Stimulated activated CD8-positive, alpha-beta memory T cell treated with anti-CD3 and anti-CD28 coated beads, Interleukin-15, amount 100 ng/mL, for 48 hours (primary cell): Measurements from ENCODE around the gene CTSW.

Experiments
- DNase-seq, 2 donors: peaks; one replicate each; pipeline ENCODE4 v3.0.0-alpha.2; 2020; ENCODE audit warnings: low read depth in 2 of 2

Gene CTSW

DNA sequence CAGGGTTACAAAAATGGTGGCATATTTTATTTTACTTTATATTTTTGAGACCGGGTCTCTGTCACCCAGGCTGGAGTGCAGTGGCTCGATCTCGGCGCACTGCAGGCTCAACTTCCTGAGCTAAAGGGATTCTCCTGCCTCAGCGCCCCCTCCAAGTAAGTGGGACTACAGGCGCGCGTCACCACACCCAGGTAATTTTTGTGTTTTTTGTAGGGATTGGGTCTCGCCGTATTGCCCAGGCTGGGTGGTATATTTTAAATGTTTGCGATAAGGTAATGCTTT lies 21.2 kb downstream of the CTSW start:
- DNase-seq: no peak

DNA sequence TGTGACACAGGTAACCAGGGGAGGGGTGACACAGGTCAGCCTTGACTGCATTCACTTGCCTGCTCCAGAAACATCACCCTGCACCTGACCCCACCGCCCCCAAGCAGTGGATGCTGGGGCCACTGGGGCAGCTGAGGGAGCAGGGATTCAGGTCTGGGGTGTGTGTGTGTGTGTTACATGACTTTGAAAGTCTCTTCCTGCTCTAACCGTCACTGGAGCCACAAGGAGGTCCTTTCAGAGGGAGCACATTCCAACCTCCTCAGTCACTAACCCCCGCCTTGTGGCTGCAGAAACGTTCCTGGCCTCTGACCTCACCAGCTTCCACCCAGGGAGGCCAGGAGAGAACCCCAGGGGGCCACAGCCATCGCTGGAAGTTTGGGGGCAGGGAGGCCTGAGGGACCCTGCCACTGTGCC lies 23.4 kb downstream of the CTSW start:
- no peak for DNase-seq

DNA sequence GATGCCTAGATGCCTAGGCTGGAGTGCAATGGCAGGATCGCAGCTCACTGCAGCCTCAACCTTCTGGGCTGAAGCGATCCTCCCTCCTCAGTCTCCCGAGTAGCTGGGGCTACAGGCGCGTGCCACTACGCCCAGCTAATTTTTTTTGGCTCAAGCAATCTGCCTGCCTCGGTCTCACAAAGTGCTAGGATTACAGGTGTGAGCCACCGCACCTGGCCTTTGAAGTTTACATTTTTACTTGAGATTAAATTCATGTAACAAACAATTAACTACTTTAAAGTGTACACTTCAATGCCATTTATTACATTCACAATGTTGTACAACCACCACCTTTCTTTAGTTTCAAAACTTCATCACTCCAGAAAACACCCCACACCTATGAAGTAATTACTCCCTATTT lies 24.1 kb downstream of the CTSW start:
- DNase-seq: no peak

DNA sequence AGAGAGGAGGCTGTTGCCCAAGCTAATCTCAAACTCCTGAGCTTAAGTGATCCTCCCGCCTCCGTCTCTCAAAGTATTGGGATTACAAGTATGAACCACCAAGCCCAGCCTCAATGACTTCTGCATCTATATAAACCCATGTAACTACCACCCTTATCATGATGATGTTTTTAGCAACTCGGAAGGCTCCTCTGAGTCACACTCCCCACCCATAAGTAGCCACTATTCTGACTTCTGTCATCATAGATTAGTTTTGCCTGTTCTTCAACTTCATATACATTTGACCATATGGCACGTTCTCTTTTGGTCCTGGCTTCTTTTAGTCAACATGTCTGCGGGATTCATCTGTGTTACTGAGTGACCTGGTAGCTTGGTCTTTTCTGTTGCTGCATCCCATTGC lies 27.0 kb downstream of the CTSW start:
- no peak for DNase-seq

DNA sequence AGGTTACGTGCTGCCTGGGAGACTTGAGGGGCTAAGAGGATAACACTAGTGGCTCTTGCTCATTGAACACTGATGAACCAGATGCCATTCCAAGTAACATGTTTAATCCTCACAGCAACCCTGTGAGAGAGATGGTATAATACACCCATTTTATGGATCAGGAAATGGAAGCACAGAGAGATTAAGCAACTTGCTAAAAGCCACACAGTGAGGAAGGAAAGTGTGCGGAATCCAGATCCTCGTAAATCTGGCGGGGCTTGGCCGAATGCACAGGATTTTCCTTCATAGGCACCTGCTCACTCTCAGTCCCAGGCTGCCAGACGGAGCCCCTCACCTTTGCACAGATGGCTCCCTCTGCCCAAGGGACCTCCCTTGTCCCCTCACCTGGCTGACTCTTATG lies 28.2 kb downstream of the CTSW start:
- no peak for DNase-seq

DNA sequence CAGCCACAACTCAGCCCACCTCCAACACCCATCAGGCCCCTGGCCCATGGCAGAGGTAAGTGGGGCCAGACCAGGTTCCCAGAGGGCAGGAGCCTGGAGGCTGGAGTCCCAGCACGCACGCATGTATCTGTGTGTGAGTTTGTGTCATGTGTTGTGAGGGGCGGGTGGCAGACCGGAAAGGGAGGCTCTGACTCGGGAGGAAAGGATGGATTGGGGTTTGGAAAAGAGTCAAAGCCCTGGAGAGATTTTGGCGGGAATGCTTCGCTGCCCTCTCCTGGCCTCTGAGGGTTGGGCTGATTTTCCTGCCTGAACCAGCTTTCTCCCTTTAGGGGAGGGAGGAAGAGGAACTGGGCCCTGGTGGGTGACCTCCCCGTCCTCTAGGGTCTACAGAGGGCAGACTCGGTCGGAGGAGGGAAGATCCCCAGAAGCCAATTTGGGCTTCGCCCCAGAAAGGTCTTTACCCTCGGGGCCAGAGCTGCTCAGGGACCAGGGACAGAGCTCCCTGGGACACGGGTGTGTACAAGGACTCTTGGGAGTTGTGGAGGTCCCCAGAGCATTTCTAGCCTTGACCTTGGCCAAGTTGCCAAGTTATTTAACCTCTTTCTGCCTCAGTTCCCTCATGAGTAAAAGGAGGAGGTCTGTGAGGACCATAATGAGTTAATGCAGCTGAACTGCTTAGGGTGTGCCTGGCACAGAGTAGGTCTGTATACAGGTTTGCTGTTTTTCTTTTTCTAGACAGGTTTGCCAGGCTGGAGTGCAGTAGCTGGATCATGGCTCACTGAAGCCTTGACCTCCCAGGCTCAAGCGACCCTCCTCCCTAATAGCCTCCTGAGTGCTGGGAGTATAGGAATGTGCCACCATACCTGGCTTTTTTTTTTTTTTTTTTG lies 32.3 kb downstream of the CTSW start:
- no peak for DNase-seq

DNA sequence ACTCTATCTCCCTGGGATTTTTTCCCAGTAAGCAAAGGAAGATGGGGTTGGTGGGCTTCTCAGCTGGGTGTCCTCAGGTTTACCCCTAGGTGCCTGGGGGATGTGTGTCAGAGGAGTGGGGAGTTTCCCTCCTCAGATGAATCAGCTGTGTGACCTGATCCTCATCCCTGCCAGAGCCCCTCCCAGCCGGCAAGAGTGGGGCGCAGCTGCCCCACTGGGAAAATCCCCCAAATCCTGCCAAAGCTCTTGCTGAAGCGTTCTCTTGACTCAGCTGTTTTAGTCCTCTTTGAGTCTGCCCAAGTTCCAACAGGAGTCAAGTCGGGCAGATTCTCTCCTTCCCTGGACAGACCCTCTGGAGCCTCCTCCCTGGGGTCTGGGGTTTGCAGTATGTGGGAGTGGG lies 33.2 kb downstream of the CTSW start:
- DNase-seq: no peak

DNA sequence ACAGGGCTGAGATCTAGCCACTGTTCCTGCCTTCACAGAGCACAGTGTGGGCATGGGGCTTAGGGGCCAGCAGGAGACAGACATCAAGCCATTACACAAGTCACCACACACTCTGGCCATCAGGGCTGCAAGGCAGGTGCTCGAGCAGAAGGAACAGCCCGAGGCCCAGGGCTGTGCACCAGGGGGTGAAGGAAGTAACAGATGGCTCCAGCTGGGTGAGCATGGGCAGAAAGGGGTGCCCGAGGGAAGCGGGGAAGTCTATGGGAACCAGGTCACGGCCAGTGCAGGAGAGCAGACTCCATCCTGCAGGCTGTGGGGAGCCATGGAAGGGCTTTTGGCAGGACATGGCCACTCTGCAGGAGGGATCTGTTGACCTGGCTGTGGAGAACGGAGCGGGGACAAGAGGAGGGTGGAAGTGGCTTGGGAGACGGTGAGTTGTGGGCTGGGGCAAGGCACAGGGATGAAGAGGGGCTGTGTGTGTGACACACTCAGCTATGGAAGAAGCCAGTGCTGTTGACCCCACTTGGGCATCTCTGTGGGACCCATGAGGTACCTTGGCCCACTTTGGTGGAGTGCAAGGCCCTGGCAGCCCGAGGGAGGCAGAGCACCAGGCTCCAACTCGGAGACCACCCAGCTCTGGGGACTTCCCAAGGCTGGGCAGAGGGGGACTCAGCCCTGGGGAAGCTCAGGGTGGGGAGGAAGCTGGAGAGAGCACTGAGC lies 35.6 kb downstream of the CTSW start:
- no peak for DNase-seq

DNA sequence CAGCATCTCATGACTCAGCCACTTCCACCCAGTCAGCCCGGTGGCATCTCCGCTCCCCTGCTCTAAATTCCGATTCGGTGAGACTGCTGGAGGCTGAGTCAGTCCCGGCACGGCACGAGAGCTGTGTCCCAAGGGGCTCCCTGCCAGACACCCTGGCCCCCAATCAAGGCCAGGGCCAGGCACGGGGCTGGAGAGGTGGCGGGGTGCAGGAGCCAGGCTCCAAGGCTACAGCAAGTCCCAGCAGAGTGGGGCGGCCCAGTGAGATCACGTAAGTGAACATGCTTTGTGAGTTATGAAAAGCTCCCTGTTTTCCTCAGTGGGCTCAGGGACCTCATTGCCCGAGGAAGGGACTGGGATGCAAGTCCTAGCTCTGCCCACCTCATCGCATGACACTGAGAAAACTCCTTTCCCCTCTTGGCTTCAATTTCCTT lies 36.2 kb downstream of the CTSW start:
- no peak for DNase-seq

DNA sequence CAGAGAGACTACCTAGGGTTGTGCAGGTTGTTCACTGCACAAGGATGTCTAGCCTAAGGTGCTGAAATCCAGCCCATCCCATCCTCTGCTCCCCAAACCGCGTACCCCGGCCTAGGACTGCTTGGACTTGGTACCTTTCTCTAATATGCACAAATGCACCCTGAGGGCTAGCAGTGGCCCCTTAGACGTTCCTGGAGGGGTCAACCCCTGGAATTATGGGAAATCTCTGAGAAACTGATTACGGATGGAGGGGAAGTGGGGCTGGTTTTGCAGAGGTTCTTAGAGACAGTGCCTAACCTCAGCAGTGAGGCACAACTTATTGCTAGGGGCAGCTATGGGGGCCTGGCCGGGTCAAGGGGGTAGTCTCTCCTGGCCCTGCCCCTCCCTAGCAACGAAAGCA lies 36.8 kb downstream of the CTSW start:
- DNase-seq: no peak

DNA sequence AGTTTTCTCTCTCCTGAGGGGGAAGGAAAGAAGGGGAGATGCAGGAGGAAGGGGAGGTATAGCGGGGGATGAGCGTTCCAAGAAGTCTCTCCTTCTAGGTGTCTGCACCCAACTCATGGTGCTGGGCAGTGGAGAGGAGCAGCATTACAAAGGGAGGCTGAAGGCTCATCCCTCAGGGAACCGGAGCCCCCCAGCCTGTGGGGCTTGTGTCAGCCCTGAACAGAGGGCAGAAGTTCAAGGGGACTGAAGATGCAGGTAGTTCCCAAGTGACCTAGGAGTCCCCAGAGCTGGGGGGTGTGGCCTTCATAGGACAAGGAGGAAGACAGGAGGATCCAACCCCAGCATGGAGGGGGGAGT lies 37.4 kb downstream of the CTSW start:
- no peak for DNase-seq

DNA sequence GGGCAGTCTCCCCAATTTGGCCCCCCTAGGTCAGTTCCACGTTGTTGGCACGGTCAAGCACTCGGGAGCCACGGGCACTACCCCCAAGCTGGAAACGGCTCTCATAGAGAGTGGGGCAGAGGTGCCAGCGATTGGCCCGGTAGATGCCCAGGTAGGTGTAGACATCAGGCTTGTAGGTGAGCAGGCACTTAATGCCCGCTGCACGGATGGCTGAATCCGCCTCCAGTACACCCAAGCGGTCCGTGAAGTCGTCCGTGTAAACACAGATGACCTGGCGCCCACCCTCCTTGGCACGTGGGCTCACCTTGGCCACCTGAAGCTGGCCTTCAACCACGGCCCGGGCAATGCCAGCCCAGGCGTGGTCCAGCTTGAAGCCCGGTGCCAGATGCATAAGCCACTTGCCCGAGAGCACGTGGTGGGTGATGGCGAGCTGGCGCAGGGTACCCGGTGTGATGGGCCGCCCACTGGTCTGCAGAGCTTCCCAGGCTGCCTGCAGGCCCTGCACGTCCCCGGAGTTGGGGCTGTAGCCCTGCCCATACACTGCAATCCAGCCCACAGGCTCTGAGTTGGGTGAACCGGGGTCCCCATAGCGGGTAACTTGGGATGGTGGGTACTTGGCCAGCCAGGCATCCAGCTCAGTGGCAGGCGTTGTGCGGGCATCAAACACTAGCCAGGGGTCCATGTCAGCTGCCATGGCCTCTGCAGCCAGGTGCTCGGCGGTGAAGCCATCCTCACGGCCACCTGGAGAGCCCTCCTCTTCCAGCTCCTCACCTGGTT lies 38.0 kb downstream of the CTSW start:
- no peak for DNase-seq

DNA sequence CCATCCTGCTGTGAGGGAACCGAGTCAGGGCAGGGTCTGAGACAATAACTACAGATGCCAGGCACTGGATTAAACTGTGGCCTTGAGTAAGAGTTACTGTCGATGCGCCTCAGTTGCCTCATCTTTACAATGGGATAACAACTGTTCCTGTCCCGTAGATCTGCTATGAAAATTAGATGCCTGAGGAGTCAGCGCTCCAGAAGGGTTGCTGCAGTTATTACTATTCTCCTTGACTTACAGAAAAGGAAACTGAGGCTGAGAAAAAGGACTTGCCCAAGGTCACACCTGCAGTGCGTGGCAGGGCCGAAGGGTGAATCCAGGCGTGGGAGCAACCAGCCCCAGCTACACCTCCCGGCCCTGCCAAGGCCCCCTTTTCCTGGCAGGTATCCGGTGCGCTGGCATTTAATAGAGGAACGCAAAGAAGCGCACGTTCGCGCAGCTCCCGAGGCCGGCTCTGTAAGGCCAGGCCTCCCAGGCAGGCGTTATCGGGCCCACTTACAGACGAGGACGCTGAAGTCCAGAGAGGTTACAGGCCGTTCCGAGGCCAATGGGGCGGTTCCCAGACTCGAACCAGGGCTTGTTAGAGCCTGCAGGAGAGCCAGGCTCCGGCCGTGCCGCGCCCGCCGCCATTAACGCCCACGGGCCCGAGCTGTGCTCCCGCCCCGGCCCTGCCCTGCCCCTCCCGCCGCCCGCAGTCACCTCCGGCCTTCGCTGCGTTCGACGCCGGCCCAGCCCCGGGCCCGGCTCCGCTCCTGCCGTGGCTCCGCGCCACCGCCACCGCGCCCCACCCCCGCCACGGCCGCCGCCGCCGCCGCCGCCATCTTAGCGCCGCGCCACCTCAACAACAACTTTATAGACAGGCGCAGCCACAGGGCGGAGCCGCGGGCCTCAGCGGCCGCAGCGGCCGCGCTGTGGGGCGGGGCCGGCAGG lies 38.8 kb downstream of the CTSW start, which contains the start of gene C11orf68:
C11orf68 (minus strand) TSS at position 852 of the 930 bp plus-strand sequence; CDS start at position 821, 31 bp downstream.
- no peak for DNase-seq

DNA sequence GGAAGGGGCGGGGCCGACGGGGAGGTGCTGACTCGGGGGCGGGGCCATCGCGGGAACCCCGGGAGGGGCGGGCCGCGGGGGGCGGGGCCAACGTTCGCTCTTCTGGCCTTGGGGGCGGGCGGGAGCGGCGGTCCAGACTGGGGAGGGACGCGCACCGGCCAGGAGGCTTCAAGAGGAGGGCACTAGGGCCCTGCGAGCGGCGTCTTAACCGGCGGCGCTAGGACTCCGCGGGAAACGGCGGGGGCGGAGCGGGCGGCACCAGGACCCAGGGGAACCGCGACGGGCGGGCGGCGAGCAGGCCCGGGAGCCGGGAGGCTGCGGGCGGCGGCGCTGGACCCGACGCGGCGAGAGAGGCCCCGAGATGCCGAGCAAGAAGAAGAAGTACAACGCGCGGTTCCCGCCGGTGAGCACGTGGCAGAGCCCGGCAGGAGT lies 39.5 kb downstream of the CTSW start, which contains the start of gene DRAP1:
DRAP1 (plus strand) TSS at position 286 of the 432 bp plus-strand sequence; CDS start at position 362, 76 bp downstream.
- peak; percentile 97 to 99 for DNase-seq

DNA sequence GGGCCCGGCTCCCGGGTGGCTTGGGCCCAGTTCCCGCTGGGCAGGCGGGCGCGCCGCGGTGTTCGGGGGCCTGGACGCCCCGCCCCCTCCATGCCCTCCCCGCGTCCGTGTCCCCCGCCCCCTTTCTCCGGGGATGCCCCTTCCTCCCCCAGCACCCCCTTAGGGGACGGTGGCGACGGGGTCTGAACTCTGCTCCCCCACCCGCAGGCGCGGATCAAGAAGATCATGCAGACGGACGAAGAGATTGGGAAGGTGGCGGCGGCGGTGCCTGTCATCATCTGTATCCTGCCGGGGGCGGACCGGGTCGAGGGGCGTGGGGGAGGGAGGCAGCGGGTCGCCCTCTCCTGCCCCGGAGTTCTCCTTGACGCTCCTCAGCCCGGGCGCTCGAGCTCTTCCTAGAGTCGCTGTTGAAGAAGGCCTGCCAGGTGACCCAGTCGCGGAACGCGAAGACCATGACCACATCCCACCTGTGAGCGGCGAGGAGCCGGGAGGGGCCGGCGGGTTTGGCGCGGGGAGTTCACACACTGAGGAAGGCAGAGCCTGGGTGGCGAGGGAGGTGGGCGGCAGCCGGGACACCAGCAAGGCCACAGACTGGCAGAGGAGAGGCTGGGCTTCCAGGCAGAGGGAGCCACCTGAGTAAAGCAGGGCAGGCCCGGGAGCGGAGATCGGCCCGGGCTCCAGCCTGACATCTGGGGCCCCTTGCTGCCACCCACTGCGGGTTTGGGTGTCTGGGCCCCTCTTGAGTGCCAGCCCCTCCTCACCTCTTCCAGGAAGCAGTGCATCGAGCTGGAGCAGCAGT lies 40.1 kb downstream of the CTSW start:
- peak; percentile 35 to 42 for DNase-seq

DNA sequence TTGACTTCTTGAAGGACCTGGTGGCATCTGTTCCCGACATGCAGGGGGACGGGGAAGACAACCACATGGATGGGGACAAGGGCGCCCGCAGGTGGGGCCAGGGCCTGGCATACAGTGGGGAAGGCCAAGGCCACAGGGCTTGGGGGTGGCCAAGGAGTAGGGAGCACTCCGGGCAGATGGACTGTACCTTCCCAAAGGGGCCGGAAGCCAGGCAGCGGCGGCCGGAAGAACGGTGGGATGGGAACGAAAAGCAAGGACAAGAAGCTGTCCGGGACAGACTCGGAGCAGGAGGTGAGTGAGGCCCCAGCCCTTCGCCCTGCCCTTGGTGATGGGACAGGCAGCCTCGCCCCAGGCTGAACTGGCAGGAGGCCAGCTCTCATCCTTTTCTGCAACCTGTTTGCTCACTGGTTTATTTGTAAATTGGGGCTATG lies 40.8 kb downstream of the CTSW start:
- DNase-seq: no peak

DNA sequence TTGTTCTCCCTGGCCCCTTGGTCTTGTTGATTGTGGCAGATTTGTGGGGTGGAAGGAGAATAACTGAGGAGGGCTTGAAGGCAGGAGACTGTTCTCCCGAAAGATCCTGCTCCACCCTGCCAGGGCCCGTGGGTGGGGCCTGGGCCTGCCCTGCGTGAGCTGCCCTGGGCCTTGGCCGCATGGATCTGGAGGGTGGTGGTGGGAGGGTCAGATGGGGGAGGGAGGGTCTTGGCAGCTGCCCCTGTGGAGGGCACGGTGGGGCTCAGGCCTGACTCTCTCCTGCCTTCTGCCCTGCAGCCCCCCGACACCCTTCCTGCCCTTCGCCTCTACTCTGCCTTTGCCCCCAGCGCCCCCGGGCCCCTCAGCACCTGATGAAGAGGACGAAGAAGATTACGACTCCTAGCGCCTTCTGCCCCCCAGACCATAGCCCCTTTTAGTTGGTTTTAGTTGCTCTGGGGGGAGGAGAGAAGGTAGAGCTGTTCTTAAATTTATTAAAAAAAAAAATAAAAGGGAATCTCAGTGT lies 41.5 kb downstream of the CTSW start:
- DNase-seq: no peak

DNA sequence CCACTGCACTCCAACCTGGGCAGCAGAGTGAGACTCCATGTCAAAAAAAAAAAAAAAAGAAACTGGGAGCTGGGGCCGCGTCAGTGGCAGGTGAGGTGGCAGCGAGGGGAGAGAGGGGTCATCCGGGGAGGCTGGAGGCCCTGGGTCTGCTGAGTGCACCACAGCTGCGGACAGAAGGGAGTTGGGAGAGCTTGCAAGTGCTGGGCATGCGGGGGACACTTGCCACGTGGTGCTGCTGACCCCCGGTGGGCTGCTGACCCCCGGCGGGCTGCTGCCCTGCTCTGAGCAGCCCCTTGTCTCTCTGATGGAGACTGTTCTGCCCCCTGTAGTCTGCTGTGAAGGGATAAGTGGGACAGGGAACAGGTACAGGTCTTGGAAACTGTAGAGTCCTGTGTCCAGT lies 42.2 kb downstream of the CTSW start:
- no peak for DNase-seq

DNA sequence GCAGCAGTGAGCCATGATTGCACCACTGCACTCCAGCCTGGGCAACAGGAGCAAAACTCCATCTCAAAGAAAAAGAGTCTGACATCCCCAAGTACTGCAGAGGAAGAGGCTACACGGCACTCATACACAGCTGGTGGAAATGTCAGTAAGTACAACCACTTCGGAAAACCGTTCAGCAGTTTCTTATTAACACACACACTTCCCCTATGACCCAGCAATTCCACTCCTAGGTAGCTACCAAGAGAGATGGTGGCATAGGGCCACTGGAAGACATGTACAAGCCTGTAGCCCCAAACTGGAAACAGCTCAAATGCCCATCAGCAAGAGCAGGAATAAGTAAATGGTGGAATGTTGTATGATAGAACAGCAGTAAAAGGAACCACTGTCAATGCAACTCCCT lies 42.9 kb downstream of the CTSW start:
- no peak for DNase-seq

DNA sequence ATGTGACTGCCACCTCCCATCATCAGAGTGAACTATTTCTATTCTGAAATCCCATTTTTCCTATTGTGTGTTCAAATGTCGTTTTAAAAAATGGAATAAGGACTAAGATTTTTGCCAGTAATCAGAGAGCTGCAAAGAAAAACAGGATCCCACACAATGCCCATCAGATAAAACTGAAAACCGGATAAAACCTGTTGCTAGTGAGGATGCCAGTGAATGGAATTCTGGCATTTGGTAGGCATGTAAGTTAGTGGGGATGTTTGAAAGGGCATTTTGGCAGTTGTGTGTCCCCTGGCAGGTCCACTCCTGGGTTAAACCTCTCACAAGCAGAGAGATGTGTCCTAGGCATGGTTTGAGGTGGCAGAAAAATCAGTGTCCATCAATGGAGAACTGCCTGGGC lies 45.8 kb downstream of the CTSW start:
- DNase-seq: no peak
